Immature natural killer cell (primary cell): ENCODE data around the gene ZNF419. TPM values are rescaled to one million over a fixed set of nuclear protein-coding genes. Genes with fewer than 3 reads are reported as not detected.
A peak's percentile ranks its signal among the peaks of the same experiment; 100 is the strongest.
"Not testable (repeated sequence)": the region's sequence is repeated elsewhere in the genome, so short reads cannot be mapped to it uniquely, and the experiment has no call there.

Experiments used
- DNase-seq, 3 donors: peaks; one replicate each; pipeline ENCODE4 v3.0.0; 2022; ENCODE audit warnings: mixed read lengths in 1 of 3
- H3K27ac Mint-ChIP-seq, 6 donors: one replicate each; pipeline ENCODE4 v1.8.0; 2020; ENCODE audit warnings: mixed read lengths in 6 of 6, mild to moderate bottlenecking in 5 of 6, inconsistent platforms in 4 of 6, moderate library complexity in 3 of 6
- H3K27me3 Mint-ChIP-seq, 3 donors: one replicate each; pipeline ENCODE4 v1.8.0; 2020 to 2021; ENCODE audit warnings: low read depth in 3 of 3, mild to moderate bottlenecking in 3 of 3, mixed read lengths in 3 of 3, moderate library complexity in 3 of 3, inconsistent platforms in 1 of 3
- H3K36me3 Mint-ChIP-seq, 3 donors: one replicate each; pipeline ENCODE4 v1.8.0; 2020; ENCODE audit warnings: mixed read lengths in 3 of 3, inconsistent platforms in 2 of 3, mild to moderate bottlenecking in 2 of 3
- H3K4me1 Mint-ChIP-seq, 2 donors: one replicate each; pipeline ENCODE4 v1.8.0; 2020; ENCODE audit warnings: inconsistent platforms in 2 of 2, mild to moderate bottlenecking in 2 of 2, mixed read lengths in 2 of 2, moderate library complexity in 1 of 2
- H3K4me3 Mint-ChIP-seq, 5 donors: one replicate each; pipeline ENCODE4 v1.8.0; 2020; ENCODE audit warnings: mild to moderate bottlenecking in 5 of 5, mixed read lengths in 5 of 5, inconsistent platforms in 3 of 5, moderate library complexity in 3 of 5
- H3K9me3 Mint-ChIP-seq, 6 donors: one replicate each; pipeline ENCODE4 v1.8.0; 2020; ENCODE audit warnings: mild to moderate bottlenecking in 6 of 6, mixed read lengths in 6 of 6, inconsistent platforms in 4 of 6, moderate library complexity in 3 of 6
- polyA plus RNA-seq, 3 donors: library from polyadenylated mRNA; unstranded; fragments of 300-500 nt; fragmentation: Illumina TruSeq; gene quantifications; one replicate each; pipeline ENCODE4 v1.2.3, GENCODE V29; 2021

The ZNF419 gene
- polyA plus RNA-seq, 3 donors from 2014 or later: 1.4 to 5.8 (median 2.1) TPM

GRCh38 chr19:57499680-57500395, 12.3 kb downstream of the ZNF419 start, which contains the start of gene ZNF773:
ZNF773 (plus strand) TSS chr19:57499938; CDS start chr19:57500081, 143 bp downstream.
- not testable (repeated sequence) for H3K27me3 Mint-ChIP-seq
- H3K36me3 Mint-ChIP-seq: peaks cover 40 to 60% (median 46%) of the 10 kb centered on the region in 3 donors
- H3K9me3 Mint-ChIP-seq: peaks cover 25 to 75% (median 48%) of the 10 kb centered on the region in 6 donors
- peak within 1 kb of the TSS; percentile 70 to 88 (median 86) for H3K4me3 Mint-ChIP-seq
- H3K4me1 Mint-ChIP-seq: peaks cover 24 to 36% of the 10 kb centered on the region in 2 donors
- H3K27ac Mint-ChIP-seq: peak within 1 kb of the TSS; percentile 73 to 98 (median 95)
- peak; percentile 92 to 96 (median 95) for DNase-seq

- peak overlapping the region; percentile 70 to 86 (median 83) for H3K4me3 Mint-ChIP-seq
- peaks cover 25 to 74% (median 48%) of the 10 kb centered on the region in 6 donors for H3K9me3 Mint-ChIP-seq
- not testable (repeated sequence) for H3K27me3 Mint-ChIP-seq, DNase-seq
- H3K27ac Mint-ChIP-seq: peak overlapping the region; percentile 71 to 98 (median 88)
- H3K36me3 Mint-ChIP-seq: peaks cover 42 to 60% (median 49%) of the 10 kb centered on the region in 3 donors
- peaks cover 24 to 36% of the 10 kb centered on the region in 2 donors for H3K4me1 Mint-ChIP-seq
These were observed 12.8 kb downstream of the ZNF419 start for GRCh38 chr19:57500400-57500799.

- Mint-ChIP-seq H3K36me3 (peaks cover 78 to 84% (median 82%) of the 10 kb centered on the region in 3 donors), H3K9me3 (peaks cover 37 to 83% (median 69%) of the 10 kb centered on the region in 6 donors), H3K27ac (no peak overlapping the region), H3K4me1 (peaks cover 6 to 18% of the 10 kb centered on the region in 2 donors), H3K27me3 (peaks cover 0 to 3% (median 0%) of the 10 kb centered on the region in 3 donors), H3K4me3 (no peak overlapping the region)
- DNase-seq: no peak
These were observed 18.6 kb downstream of the ZNF419 start for GRCh38 chr19:57506163-57506562.

- no peak overlapping the region for H3K27ac Mint-ChIP-seq
- no peak for DNase-seq
- peaks cover 73 to 84% (median 73%) of the 10 kb centered on the region in 3 donors for H3K36me3 Mint-ChIP-seq
- H3K9me3 Mint-ChIP-seq: peaks cover 41 to 92% (median 81%) of the 10 kb centered on the region in 6 donors
- H3K4me1 Mint-ChIP-seq: no peaks in the 10 kb centered on the region
- no peak overlapping the region for H3K4me3 Mint-ChIP-seq
- H3K27me3 Mint-ChIP-seq: no peaks in the 10 kb centered on the region
These were observed 23.9 kb downstream of the ZNF419 start for GRCh38 chr19:57511484-57511883.

GRCh38 chr19:57512845-57513244, 25.3 kb downstream of the ZNF419 start:
- H3K27me3 Mint-ChIP-seq: no peaks in the 10 kb centered on the region
- H3K36me3 Mint-ChIP-seq: peaks cover 69 to 84% (median 71%) of the 10 kb centered on the region in 3 donors
- peak in 1 of 3 donors; percentile 2 for DNase-seq
- no peaks in the 10 kb centered on the region for H3K4me1 Mint-ChIP-seq
- H3K9me3 Mint-ChIP-seq: peaks cover 40 to 90% (median 72%) of the 10 kb centered on the region in 6 donors
- no peak overlapping the region for H3K27ac Mint-ChIP-seq
- H3K4me3 Mint-ChIP-seq: no peak overlapping the region

- Mint-ChIP-seq H3K4me1 (no peaks in the 10 kb centered on the region), H3K4me3 (no peak overlapping the region), H3K27me3 (no peaks in the 10 kb centered on the region), H3K27ac (no peak overlapping the region), H3K36me3 (peaks cover 51 to 68% (median 56%) of the 10 kb centered on the region in 3 donors), H3K9me3 (peaks cover 32 to 81% (median 52%) of the 10 kb centered on the region in 6 donors)
- DNase-seq: no peak
These were observed 27.7 kb downstream of the ZNF419 start for GRCh38 chr19:57515255-57515654.

GRCh38 chr19:57518021-57518420, 30.5 kb downstream of the ZNF419 start:
- H3K27ac Mint-ChIP-seq, H3K27me3 Mint-ChIP-seq, H3K4me1 Mint-ChIP-seq, H3K4me3 Mint-ChIP-seq, DNase-seq: not testable (repeated sequence)
- Mint-ChIP-seq H3K9me3 (peaks cover 21 to 69% (median 34%) of the 10 kb centered on the region in 6 donors), H3K36me3 (peaks cover 46 to 52% (median 47%) of the 10 kb centered on the region in 3 donors)

GRCh38 chr19:57527136-57527881, 39.8 kb downstream of the ZNF419 start, which contains the start of gene ZNF549:
ZNF549 (plus strand) TSS chr19:57527356; CDS start chr19:57527574, 218 bp downstream.
- H3K27me3 Mint-ChIP-seq: peaks cover 2 to 6% (median 3%) of the 10 kb centered on the region in 3 donors
- H3K4me3 Mint-ChIP-seq: peak within 1 kb of the TSS; percentile 86 to 95 (median 93)
- DNase-seq: peak; percentile 87 to 90 (median 88)
- peaks cover 24 to 37% of the 10 kb centered on the region in 2 donors for H3K4me1 Mint-ChIP-seq
- peaks cover 9 to 56% (median 11%) of the 10 kb centered on the region in 6 donors for H3K9me3 Mint-ChIP-seq
- peaks cover 23 to 35% (median 26%) of the 10 kb centered on the region in 3 donors for H3K36me3 Mint-ChIP-seq
- peak within 1 kb of the TSS; percentile 72 to 97 (median 88) for H3K27ac Mint-ChIP-seq

- Mint-ChIP-seq H3K27me3 (peaks cover 0 to 5% (median 2%) of the 10 kb centered on the region in 3 donors), H3K36me3 (peaks cover 87 to 93% (median 92%) of the 10 kb centered on the region in 3 donors), H3K4me1 (peaks cover 0 to 3% of the 10 kb centered on the region in 2 donors), H3K9me3 (peaks cover 63 to 99% (median 95%) of the 10 kb centered on the region in 6 donors), H3K27ac (no peak overlapping the region), H3K4me3 (no peak overlapping the region)
- no peak for DNase-seq
These were observed 50.5 kb downstream of the ZNF419 start for GRCh38 chr19:57537953-57538547.

Other genes with a start within 250 kb of the ZNF419 start
- 1 to 10 TPM; 1.9 to 3.0 (median 2.9) TPM for gene ZNF805, start 247.1 kb upstream of the ZNF419 start, polyA plus RNA-seq
- gene ZNF460, start 207.3 kb upstream of the ZNF419 start, polyA plus RNA-seq: 1 to 10 TPM; 1.1 to 7.0 (median 4.3) TPM
- gene ZNF543, start 167.3 kb upstream of the ZNF419 start, polyA plus RNA-seq: 1 to 10 TPM; 2.1 to 4.6 (median 2.5) TPM
- 1 to 10 TPM; 1.2 to 3.7 (median 2.0) TPM for gene ZNF304, start 136.5 kb upstream of the ZNF419 start, polyA plus RNA-seq
- 10 to 100 TPM; 22.4 to 33.6 (median 30.9) TPM for gene TRAPPC2B, start 124.2 kb upstream of the ZNF419 start, polyA plus RNA-seq
- 1 to 10 TPM in 1 of 3 donors, under 1 TPM in 2; 0.54 to 2.1 (median 0.61) TPM for gene ZNF547, start 124.2 kb upstream of the ZNF419 start, polyA plus RNA-seq
- gene ZNF548, start 97.9 kb upstream of the ZNF419 start, polyA plus RNA-seq: 10 to 100 TPM; 13.4 to 16.1 (median 15.9) TPM
- 1 to 10 TPM; 4.2 to 5.4 (median 4.3) TPM for gene ZNF17, start 76.6 kb upstream of the ZNF419 start, polyA plus RNA-seq
- 10 to 100 TPM in 2 of 3 donors, 1 to 10 TPM in 1; 4.1 to 41.0 (median 27.0) TPM for gene ZNF749, start 52.4 kb upstream of the ZNF419 start, polyA plus RNA-seq
- gene VN1R1, start 30.6 kb upstream of the ZNF419 start, polyA plus RNA-seq: not detected
- gene ZNF772, start 10.2 kb upstream of the ZNF419 start, polyA plus RNA-seq: 1 to 10 TPM in 2 of 3 donors, not detected in 1; 2.2 to 2.3 TPM
- 10 to 100 TPM in 1 of 3 donors, 1 to 10 TPM in 2; 3.1 to 14.1 (median 3.3) TPM for gene ZNF773, start 12.2 kb downstream of the ZNF419 start, polyA plus RNA-seq
- gene ZNF549, start 39.6 kb downstream of the ZNF419 start, polyA plus RNA-seq: 1 to 10 TPM; 3.1 to 7.1 (median 6.9) TPM
- gene ZNF550, start 72.1 kb downstream of the ZNF419 start, polyA plus RNA-seq: 1 to 10 TPM; 1.5 to 7.9 (median 5.3) TPM
- gene ZNF416, start 91.2 kb downstream of the ZNF419 start, polyA plus RNA-seq: 1 to 10 TPM; 3.2 to 6.2 (median 4.1) TPM
- 1 to 10 TPM; 4.0 to 8.9 (median 5.5) TPM for gene ZIK1, start 96.4 kb downstream of the ZNF419 start, polyA plus RNA-seq
- 1 to 10 TPM; 2.9 to 8.0 (median 5.2) TPM for gene ZNF530, start 112.1 kb downstream of the ZNF419 start, polyA plus RNA-seq
- gene ZNF134, start 126.5 kb downstream of the ZNF419 start, polyA plus RNA-seq: 10 to 100 TPM; 12.8 to 13.9 (median 13.1) TPM
- 10 to 100 TPM; 10.2 to 26.4 (median 20.5) TPM for gene ZNF211, start 145.4 kb downstream of the ZNF419 start, polyA plus RNA-seq
- gene ZSCAN4, start 181.2 kb downstream of the ZNF419 start, polyA plus RNA-seq: under 1 TPM in 1 of 3 donors, not detected in 2; 0.27 TPM
- gene ZNF551, start 194.2 kb downstream of the ZNF419 start, polyA plus RNA-seq: 1 to 10 TPM; 5.6 to 6.9 (median 6.0) TPM
- gene ZNF154, start 221.5 kb downstream of the ZNF419 start, polyA plus RNA-seq: 1 to 10 TPM; 1.6 to 4.2 (median 3.2) TPM
- 10 to 100 TPM; 13.5 to 21.8 (median 18.0) TPM for gene ZNF671, start 239.9 kb downstream of the ZNF419 start, polyA plus RNA-seq